HepG2 (cell line): ENCODE data around the gene CHN1. TPM values are rescaled to one million over a fixed set of nuclear protein-coding genes. Genes with fewer than 3 reads are reported as not detected.

Experiments used
- CEBPG ChIP-seq: IDR thresholded peaks from 2 replicates; pipeline ENCODE4 v1.6.1; 2016
- CHD2 ChIP-seq: IDR thresholded peaks from 2 replicates; pipeline ENCODE4 v1.6.1; 2011; ENCODE audit warnings: low read depth, low read length, improper control_type of control experiment
- CREM ChIP-seq, 2 experiments: sonication (generic) in 1 of 2; formaldehyde crosslinking in 1 of 2; IDR thresholded peaks; 2 replicates each; pipeline versions ENCODE4 v1.4.0 to v1.6.1; 2016 to 2020; ENCODE audit warnings: antibody characterized with exemption in 1 of 2, mild to moderate bottlenecking in 1 of 2, missing genetic modification reagents in 1 of 2
- FOXA3 ChIP-seq: IDR thresholded peaks from 2 replicates; pipeline ENCODE4 v1.6.1; 2016; ENCODE audit warnings: missing genetic modification reagents, missing compliant biosample characterization
- HOXA9 ChIP-seq: sonication (generic); formaldehyde crosslinking; IDR thresholded peaks from 2 replicates; pipeline ENCODE4 v1.8.1; 2022; ENCODE audit warnings: missing genetic modification reagents, mild to moderate bottlenecking, moderate library complexity, borderline replicate concordance
- KAT7 ChIP-seq: IDR thresholded peaks from 2 replicates; pipeline ENCODE4 v1.6.1; 2018; ENCODE audit warnings: borderline replicate concordance, missing compliant biosample characterization
- KDM1A ChIP-seq: IDR thresholded peaks from 2 replicates; pipeline ENCODE4 v1.6.1; 2016; ENCODE audit warnings: missing compliant biosample characterization
- MAF1 ChIP-seq: sonication (generic); formaldehyde crosslinking; IDR thresholded peaks from 2 replicates; pipeline ENCODE4 v1.5.0; 2020; ENCODE audit warnings: missing genetic modification reagents, borderline replicate concordance
- TCF7L2 ChIP-seq: IDR thresholded peaks from 2 replicates; pipeline ENCODE4 v1.6.1; 2011; ENCODE audit warnings: mild to moderate bottlenecking, low read depth, low read length, moderate library complexity
- ZBTB42 ChIP-seq: sonication (generic); formaldehyde crosslinking; IDR thresholded peaks from 2 replicates; pipeline ENCODE4 v1.5.0; 2020; ENCODE audit warnings: mild to moderate bottlenecking, missing genetic modification reagents
- ZFP36L2 ChIP-seq: sonication (generic); formaldehyde crosslinking; IDR thresholded peaks from 2 replicates; pipeline ENCODE4 v1.4.0; 2020; ENCODE audit warnings: missing genetic modification reagents
- ZNF383 ChIP-seq: sonication (generic); formaldehyde crosslinking; IDR thresholded peaks from 2 replicates; pipeline ENCODE4 v1.4.0; 2020; ENCODE audit warnings: missing genetic modification reagents, mild to moderate bottlenecking, borderline replicate concordance
- ZNF615 ChIP-seq: sonication (generic); formaldehyde crosslinking; IDR thresholded peaks from 2 replicates; pipeline ENCODE4 v1.5.0; 2020; ENCODE audit warnings: mild to moderate bottlenecking, missing genetic modification reagents, borderline replicate concordance
- ZNF660 ChIP-seq: sonication (generic); formaldehyde crosslinking; IDR thresholded peaks from 2 replicates; pipeline ENCODE4 v1.5.1; 2020; ENCODE audit warnings: mild to moderate bottlenecking, low read depth, missing genetic modification reagents, borderline replicate concordance
- polyA plus RNA-seq, 8 experiments: library from polyadenylated mRNA; depleted of rRNA in 3 of 8; stranded (reverse) in 7 of 8; unstranded in 1 of 8; fragments of >200 nt; fragmentation: Illumina TruSeq in 4 of 8; extraction: Trizol in 4 of 8; gene quantifications; 2 replicates each; pipeline versions ENCODE4 v1.2.1 to v1.2.3, GENCODE V29; 2011 to 2016; ENCODE audit warnings: low read depth in 4 of 8, missing spikeins in 1 of 8, mixed read lengths in 1 of 8; ENCODE audit not compliant: insufficient read depth in 1 of 8
- total RNA-seq, 5 experiments: library from RNA; depleted of rRNA; stranded (reverse); fragments of >200 nt; fragmentation: Illumina TruSeq; extraction: Trizol; gene quantifications; 2 replicates each; pipeline ENCODE4 v1.2.3, GENCODE V29; 2016; ENCODE audit warnings: low read depth in 1 of 5
- TF ChIP-seq, protein P1 (sequence below): sonication (generic); formaldehyde crosslinking; IDR thresholded peaks from 2 replicates; pipeline ENCODE4 v1.5.1; 2020; ENCODE audit warnings: mild to moderate bottlenecking, missing genetic modification reagents, moderate library complexity
- TF ChIP-seq, protein P2 (sequence below): sonication (generic); formaldehyde crosslinking; IDR thresholded peaks from 2 replicates; pipeline ENCODE4 v1.5.0; 2020; ENCODE audit warnings: mild to moderate bottlenecking, low read depth, missing genetic modification reagents, borderline replicate concordance
- TF ChIP-seq, protein P3 (sequence below): sonication (generic); formaldehyde crosslinking; IDR thresholded peaks from 2 replicates; pipeline ENCODE4 v1.5.1; 2020; ENCODE audit warnings: mild to moderate bottlenecking, missing genetic modification reagents
- TF ChIP-seq, protein P4 (sequence below): sonication (generic); formaldehyde crosslinking; IDR thresholded peaks from 2 replicates; pipeline ENCODE4 v1.5.0; 2020; ENCODE audit warnings: missing genetic modification reagents
- TF ChIP-seq, protein P5 (sequence below): sonication (generic); formaldehyde crosslinking; IDR thresholded peaks from 2 replicates; pipeline ENCODE4 v1.4.0; 2020; ENCODE audit warnings: mild to moderate bottlenecking, missing genetic modification reagents

Gene CHN1
- total and polyA plus RNA-seq, 2 of the 13 experiments (the other 11 are each of a cell fraction or from before 2014, with no cell fraction given): 2.8 to 3.5 TPM

DNA sequence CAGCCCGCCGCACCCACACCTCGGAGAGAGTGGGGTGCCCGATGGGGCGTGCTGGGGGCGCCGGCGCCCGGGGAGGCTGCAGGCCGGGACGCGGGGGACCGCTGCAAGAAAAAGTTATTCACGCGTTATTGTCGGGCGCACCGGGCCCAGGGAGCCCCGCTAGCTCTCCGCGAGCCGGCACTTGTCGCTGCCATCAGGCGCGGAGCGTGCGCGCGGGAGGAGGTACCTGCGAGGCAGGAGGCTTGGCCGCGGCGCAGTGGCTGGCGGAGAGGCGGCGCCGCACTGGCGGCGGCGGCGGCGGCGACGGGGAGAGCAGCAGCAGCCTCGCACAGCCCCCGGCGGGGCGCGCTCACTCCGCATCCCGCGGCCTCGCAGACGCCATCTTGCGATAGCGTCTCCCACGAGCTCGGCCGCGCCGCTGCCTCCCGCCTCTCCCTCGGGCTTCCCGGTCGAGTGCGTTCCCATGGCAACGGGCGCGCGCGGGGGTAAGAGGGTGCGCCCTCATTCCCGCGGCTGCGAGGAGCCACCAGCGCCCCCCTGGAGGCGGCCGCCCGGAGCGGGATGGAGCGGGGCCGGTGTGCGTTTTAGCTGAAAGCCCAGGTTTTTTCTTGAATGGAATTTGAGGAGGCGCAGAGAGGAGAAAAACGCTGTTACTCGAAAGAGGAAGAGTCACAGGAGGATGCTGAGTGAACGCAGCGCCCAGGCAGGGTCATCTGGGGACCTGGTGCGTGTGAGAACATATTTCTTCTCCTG is at the start of gene CHN1 (continued):
- TF ChIP-seq KDM1A (CRISPR knock-in tag) (no peak), KAT7 (0 out of 2 replicates have a peak, but pooled peaks have one; percentile 30), CREM (IDR thresholded peaks at IDR 0.05) (no peak), CREM (CRISPR knock-in tag; IDR thresholded peaks at IDR 0.05) (no peak), FOXA3 (no peak), ZBTB42 (CRISPR knock-in tag) (no peak), CEBPG (no peak), ZNF383 (CRISPR knock-in tag) (0 out of 2 replicates have a peak, but pooled peaks have one; percentile 10), CHD2 (no peak), ZNF660 (CRISPR knock-in tag) (no peak), ZNF615 (CRISPR knock-in tag) (no peak), HOXA9 (CRISPR knock-in tag) (peak; percentile 83; the same call in 1 of the 2 replicates), ZFP36L2 (CRISPR knock-in tag) (no peak), TCF7L2 (no peak), MAF1 (CRISPR knock-in tag) (no peak)
- TF ChIP-seq, protein P1, sequence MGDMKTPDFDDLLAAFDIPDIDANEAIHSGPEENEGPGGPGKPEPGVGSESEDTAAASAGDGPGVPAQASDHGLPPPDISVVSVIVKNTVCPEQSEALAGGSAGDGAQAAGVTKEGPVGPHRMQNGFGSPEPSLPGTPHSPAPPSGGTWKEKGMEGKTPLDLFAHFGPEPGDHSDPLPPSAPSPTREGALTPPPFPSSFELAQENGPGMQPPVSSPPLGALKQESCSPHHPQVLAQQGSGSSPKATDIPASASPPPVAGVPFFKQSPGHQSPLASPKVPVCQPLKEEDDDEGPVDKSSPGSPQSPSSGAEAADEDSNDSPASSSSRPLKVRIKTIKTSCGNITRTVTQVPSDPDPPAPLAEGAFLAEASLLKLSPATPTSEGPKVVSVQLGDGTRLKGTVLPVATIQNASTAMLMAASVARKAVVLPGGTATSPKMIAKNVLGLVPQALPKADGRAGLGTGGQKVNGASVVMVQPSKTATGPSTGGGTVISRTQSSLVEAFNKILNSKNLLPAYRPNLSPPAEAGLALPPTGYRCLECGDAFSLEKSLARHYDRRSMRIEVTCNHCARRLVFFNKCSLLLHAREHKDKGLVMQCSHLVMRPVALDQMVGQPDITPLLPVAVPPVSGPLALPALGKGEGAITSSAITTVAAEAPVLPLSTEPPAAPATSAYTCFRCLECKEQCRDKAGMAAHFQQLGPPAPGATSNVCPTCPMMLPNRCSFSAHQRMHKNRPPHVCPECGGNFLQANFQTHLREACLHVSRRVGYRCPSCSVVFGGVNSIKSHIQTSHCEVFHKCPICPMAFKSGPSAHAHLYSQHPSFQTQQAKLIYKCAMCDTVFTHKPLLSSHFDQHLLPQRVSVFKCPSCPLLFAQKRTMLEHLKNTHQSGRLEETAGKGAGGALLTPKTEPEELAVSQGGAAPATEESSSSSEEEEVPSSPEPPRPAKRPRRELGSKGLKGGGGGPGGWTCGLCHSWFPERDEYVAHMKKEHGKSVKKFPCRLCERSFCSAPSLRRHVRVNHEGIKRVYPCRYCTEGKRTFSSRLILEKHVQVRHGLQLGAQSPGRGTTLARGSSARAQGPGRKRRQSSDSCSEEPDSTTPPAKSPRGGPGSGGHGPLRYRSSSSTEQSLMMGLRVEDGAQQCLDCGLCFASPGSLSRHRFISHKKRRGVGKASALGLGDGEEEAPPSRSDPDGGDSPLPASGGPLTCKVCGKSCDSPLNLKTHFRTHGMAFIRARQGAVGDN (CRISPR knock-in tag): peak; percentile 77
- TF ChIP-seq, protein P2, sequence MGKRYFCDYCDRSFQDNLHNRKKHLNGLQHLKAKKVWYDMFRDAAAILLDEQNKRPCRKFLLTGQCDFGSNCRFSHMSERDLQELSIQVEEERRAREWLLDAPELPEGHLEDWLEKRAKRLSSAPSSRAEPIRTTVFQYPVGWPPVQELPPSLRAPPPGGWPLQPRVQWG: no peak
- TF ChIP-seq, protein P3, sequence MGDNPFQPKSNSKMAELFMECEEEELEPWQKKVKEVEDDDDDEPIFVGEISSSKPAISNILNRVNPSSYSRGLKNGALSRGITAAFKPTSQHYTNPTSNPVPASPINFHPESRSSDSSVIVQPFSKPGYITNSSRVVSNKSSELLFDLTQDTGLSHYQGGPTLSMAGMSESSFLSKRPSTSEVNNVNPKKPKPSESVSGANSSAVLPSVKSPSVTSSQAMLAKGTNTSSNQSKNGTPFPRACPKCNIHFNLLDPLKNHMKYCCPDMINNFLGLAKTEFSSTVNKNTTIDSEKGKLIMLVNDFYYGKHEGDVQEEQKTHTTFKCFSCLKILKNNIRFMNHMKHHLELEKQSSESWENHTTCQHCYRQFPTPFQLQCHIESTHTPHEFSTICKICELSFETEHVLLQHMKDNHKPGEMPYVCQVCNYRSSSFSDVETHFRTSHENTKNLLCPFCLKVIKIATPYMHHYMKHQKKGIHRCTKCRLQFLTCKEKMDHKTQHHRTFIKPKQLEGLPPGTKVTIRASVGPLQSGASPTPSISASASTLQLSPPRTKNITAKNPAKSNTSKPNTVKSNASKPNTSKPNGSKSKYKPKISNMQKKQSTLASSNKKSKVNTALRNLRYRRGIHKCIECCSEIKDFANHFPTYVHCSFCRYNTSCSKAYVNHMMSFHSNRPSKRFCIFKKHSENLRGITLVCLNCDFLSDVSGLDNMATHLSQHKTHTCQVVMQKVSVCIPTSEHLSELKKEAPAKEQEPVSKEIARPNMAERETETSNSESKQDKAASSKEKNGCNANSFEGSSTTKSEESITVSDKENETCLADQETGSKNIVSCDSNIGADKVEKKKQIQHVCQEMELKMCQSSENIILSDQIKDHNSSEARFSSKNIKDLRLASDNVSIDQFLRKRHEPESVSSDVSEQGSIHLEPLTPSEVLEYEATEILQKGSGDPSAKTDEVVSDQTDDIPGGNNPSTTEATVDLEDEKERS (CRISPR knock-in tag): 0 out of 2 replicates have a peak, but pooled peaks have one; percentile 46
- TF ChIP-seq, protein P4, sequence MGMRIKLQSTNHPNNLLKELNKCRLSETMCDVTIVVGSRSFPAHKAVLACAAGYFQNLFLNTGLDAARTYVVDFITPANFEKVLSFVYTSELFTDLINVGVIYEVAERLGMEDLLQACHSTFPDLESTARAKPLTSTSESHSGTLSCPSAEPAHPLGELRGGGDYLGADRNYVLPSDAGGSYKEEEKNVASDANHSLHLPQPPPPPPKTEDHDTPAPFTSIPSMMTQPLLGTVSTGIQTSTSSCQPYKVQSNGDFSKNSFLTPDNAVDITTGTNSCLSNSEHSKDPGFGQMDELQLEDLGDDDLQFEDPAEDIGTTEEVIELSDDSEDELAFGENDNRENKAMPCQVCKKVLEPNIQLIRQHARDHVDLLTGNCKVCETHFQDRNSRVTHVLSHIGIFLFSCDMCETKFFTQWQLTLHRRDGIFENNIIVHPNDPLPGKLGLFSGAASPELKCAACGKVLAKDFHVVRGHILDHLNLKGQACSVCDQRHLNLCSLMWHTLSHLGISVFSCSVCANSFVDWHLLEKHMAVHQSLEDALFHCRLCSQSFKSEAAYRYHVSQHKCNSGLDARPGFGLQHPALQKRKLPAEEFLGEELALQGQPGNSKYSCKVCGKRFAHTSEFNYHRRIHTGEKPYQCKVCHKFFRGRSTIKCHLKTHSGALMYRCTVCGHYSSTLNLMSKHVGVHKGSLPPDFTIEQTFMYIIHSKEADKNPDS: no peak
- TF ChIP-seq, protein P5, sequence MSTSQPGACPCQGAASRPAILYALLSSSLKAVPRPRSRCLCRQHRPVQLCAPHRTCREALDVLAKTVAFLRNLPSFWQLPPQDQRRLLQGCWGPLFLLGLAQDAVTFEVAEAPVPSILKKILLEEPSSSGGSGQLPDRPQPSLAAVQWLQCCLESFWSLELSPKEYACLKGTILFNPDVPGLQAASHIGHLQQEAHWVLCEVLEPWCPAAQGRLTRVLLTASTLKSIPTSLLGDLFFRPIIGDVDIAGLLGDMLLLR (CRISPR knock-in tag): peak; percentile 78; the same call in 1 of the 2 replicates
